WI38 (cell line): ENCODE measurements around the gene STING1.

Source experiments
- H3K4me3 ChIP-seq: 2 replicates; pipeline ENCODE4 v1.5.1; 2011; ENCODE audit warnings: low read depth, mild to moderate bottlenecking, control low read depth, low read length
- TF ChIP-seq, protein P1 (sequence below): IDR thresholded peaks from 2 replicates; pipeline ENCODE4 v1.5.1; 2012; ENCODE audit warnings: low read depth, mild to moderate bottlenecking, control low read depth, low read length

Gene STING1

DNA sequence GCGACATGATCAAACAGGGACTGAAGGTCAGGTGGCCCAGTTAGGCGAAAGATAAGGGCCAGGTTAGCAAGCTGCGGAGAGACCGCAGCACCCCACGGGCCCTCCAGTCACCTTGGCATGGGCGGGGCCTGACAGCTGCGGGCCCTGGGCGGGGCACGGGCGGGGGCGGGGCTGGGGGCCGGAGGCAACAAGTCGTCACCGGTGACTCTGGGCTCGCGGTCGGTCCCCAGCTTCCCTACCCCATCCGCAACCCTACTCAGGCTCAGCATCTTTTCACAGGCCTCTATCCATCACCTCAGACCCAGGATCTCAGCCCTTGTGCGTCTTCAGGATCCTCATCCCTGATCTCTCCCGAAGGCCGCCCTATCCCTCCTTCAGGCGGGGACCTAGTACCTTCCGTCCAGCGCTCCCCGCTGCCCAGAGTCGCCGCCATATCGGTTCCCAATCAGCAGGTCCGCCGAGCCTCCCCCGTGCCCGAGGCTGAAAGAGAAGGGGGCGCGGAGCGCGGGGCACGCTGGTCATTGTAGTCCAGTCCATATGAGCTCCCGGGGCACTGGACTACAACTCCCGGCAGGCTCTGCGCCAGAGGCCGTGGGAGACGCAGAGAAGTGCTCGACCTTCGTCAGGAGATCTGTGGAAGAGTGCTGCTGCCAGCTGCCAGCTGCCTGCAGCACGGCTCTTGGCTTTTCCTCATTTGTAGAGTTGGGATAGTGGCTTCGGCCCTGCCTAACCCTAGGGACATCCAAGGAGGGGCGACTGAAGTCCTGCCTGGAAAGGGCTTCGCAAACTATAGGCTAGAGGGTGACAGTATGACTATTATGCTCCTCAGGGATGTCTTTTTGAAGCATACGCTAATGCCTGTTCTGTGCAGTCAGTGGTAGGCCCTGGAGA lies 43.3 kb downstream of the STING1 start, which contains the start of gene DNAJC18:
Gene DNAJC18 (minus strand): TSS at position 513 of the 891 bp plus-strand sequence. CDS start 80 bp downstream, at position 433.
- peak within 1 kb of the TSS; percentile 83 for H3K4me3 ChIP-seq
- TF ChIP-seq, protein P1, sequence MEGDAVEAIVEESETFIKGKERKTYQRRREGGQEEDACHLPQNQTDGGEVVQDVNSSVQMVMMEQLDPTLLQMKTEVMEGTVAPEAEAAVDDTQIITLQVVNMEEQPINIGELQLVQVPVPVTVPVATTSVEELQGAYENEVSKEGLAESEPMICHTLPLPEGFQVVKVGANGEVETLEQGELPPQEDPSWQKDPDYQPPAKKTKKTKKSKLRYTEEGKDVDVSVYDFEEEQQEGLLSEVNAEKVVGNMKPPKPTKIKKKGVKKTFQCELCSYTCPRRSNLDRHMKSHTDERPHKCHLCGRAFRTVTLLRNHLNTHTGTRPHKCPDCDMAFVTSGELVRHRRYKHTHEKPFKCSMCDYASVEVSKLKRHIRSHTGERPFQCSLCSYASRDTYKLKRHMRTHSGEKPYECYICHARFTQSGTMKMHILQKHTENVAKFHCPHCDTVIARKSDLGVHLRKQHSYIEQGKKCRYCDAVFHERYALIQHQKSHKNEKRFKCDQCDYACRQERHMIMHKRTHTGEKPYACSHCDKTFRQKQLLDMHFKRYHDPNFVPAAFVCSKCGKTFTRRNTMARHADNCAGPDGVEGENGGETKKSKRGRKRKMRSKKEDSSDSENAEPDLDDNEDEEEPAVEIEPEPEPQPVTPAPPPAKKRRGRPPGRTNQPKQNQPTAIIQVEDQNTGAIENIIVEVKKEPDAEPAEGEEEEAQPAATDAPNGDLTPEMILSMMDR, result no peak

DNA sequence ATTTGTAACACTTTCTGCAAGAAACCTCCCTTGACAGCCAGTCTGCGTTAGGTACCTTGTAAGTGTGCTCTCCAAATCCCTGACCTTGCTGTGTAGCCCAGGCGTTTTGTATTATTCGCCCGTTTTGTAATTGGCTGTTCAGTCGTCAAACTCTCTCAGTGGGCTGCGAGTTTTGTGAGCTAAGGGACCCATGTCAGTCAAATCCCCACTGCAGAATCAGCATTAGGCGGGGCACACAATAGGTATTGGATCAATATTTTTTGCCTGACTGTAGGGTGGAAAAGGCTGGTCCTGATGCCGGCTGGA lies 43.9 kb downstream of the STING1 start:
- H3K4me3 ChIP-seq, result peak overlapping the region; percentile 83
- TF ChIP-seq, protein P1, result no peak

DNA sequence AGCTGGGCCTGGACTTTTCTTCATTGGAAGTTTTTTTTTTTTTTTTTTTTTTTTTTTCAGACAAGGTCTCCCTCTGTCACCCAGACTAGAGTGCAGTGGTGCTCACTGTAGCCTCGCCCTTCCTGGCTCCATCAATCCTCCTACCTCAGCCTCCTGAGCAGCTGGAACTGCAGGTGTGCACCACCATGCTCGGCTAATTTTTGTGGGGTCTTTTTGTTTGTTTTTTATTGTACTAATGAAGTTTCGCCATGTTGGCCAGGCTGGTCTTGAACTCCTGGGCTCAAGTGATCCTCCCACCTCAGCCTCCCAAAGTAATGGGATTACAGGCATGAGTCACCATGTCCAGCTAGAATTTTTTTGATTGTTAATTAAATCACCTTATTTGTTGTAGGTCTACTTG lies 46.9 kb downstream of the STING1 start:
- TF ChIP-seq, protein P1, result no peak
- H3K4me3 ChIP-seq, result no peak overlapping the region

DNA sequence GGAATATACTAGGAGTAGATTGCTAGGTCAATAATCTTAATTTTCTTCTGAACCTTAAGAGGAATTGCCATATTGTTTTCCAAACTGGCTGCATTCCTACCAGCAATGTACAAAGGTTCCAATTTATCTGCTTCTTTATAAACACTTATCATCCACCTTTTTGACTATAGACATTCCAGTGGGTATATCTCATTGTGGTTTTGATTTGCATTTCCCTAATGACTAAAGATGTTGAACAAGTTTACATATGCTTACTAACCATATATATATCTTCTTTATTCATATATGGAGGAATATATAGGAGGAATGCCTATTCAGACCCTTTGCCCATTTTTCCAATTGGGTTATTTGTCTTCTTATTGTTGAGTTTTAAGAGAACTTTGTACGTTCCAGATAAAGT lies 50.9 kb downstream of the STING1 start:
- no peak overlapping the region for H3K4me3 ChIP-seq
- TF ChIP-seq, protein P1, result no peak

DNA sequence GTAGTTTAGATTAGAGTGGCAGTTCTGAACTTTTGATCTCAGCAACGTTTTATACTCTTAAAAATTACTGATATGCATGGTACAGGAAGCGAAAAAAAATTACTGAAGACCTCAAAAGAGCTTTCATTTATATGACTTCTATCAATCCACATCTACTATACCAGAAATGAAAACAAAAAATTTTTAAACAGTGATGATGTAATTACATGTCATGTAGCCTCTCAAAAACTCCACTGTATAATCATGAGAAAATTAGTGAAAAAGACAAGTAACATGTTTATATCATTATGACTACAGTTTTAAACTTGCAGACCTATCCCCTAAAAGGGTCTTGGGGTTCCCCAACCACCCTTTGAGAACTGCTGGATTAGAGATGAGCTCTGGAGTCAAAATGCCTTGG lies 52.5 kb downstream of the STING1 start:
- H3K4me3 ChIP-seq, result no peak overlapping the region
- TF ChIP-seq, protein P1, result no peak

DNA sequence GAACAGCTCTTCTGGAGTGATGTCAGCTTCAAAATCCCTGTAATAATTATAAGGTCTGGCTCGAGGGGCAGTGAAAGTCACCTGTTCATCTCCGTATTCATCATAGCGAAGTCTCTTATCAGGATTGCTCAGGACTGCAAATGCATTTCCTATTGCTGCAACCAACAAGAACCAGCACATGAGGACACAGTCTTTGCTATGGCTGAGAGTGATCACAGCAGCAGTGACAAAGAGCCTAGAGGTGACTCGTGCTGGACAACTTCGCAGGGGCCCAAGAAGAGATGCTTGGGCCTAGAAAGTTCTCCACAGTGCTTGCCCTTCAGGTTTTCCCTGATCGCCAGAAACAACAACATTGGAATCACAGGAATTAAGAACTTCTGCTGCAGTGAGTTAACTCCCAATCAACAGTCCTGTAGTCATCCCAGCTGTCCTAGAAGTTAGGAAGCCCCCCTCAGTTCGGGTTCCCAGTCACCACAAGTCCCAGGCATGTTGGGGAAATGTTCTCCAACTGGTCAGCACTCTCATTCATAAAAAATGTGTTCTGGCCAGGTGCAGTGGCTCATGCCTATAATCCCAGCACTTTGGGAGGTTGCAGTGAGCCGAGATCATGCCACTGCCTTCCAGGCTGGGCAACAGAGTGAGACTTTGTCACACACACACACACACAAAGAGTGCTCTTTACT lies 56.2 kb downstream of the STING1 start:
- no peak overlapping the region for H3K4me3 ChIP-seq
- TF ChIP-seq, protein P1, result no peak
